H1 (cell line): ENCODE measurements around the gene TSPAN16. TPM values are rescaled to one million over a fixed set of nuclear protein-coding genes. Genes with fewer than 3 reads are reported as not detected.

ENCODE experiments used
- ASH2L ChIP-seq: fragments of 200-600, 300-600 bp; sonication (generic); IDR thresholded peaks from one replicate; pipeline ENCODE4 v1.7.1; 2017; ENCODE audit warnings: low read length
- BRCA1 ChIP-seq: IDR thresholded peaks from 2 replicates; pipeline ENCODE4 v1.6.1; 2012; ENCODE audit warnings: low read depth, low read length, improper control_type of control experiment
- CHD2 ChIP-seq: IDR thresholded peaks from 2 replicates; pipeline ENCODE4 v1.6.1; 2012; ENCODE audit warnings: low read length, improper control_type of control experiment
- CREB1 ChIP-seq: IDR thresholded peaks from 2 replicates; pipeline ENCODE4 v1.6.1; 2012; ENCODE audit warnings: inconsistent platforms
- NRF1 ChIP-seq: IDR thresholded peaks from 2 replicates; pipeline ENCODE4 v1.6.1; 2011; ENCODE audit warnings: mild to moderate bottlenecking, low read depth, low read length, improper control_type of control experiment
- RBBP5 ChIP-seq: IDR thresholded peaks from 2 replicates; pipeline ENCODE4 v1.7.1; 2012; ENCODE audit warnings: low read depth, mild to moderate bottlenecking, inconsistent platforms, low read length, moderate library complexity, borderline replicate concordance
- YY1 ChIP-seq: IDR thresholded peaks from 2 replicates; pipeline ENCODE4 v1.6.1; 2011; ENCODE audit warnings: low read depth, mild to moderate bottlenecking, low read length
- ZNF274 ChIP-seq: IDR thresholded peaks from 2 replicates; pipeline ENCODE4 v1.7.0; 2012; ENCODE audit warnings: low read length, borderline replicate concordance; ENCODE audit errors: extremely low read depth
- polyA plus RNA-seq, 7 experiments: library from polyadenylated mRNA; depleted of rRNA in 3 of 7; stranded (reverse) in 5 of 7; unstranded in 2 of 7; fragments of >200 nt in 5 of 7; fragments of 200-250 nt in 2 of 7; gene quantifications; 1 replicate in 5 of 7; 2 replicates in 1 of 7; 4 replicates in 1 of 7; pipeline versions ENCODE4 v1.2.1 to v1.2.3, GENCODE V29; 2011 to 2013; ENCODE audit warnings: missing spikeins in 2 of 7, mixed read lengths in 2 of 7
- total RNA-seq: library from RNA; stranded (reverse); fragmentation: NEBNext Ultra II Directional; extraction: Animal tissue kit (Norgen Biotek cat#: 25700); gene quantifications from 2 replicates; pipeline ENCODE4 v1.2.1, GENCODE V29; 2021
- TF ChIP-seq, protein P1 (sequence below): fragments of 300-600 bp; sonication (generic); IDR thresholded peaks from 2 replicates; pipeline ENCODE4 v1.7.1; 2012; ENCODE audit warnings: low read length, moderate library complexity, mild to moderate bottlenecking, inconsistent platforms; ENCODE audit not compliant: insufficient replicate concordance

Gene TSPAN16
- total and polyA plus RNA-seq, 2 of the 8 experiments (the other 6 are each of a cell fraction or from before 2014, with no cell fraction given) = not detected

DNA sequence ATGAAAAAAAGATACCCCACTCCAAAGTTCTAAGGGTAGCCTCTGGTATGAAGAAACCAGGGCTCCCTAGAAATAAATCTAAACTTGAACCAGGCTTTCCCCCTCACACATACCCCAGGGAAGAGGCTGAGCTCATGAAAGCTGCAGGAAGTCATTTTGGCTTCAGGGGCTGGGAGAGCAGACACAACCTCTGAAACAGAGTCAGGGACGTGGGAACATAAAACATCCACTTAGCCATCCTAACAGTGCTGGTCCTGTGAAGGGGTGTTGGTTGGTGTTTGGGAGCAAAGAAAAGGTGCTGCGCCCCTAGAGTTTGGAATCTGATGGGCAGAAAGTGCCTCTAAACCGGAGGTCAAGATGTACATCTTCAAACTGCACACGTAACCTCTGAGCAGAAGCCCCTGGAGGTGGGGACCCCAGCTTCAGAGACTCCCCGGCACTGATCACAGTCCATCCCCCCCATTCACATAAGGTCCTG, 27.7 kb downstream of the TSPAN16 start (continued):
- TF ChIP-seq, protein P1, sequence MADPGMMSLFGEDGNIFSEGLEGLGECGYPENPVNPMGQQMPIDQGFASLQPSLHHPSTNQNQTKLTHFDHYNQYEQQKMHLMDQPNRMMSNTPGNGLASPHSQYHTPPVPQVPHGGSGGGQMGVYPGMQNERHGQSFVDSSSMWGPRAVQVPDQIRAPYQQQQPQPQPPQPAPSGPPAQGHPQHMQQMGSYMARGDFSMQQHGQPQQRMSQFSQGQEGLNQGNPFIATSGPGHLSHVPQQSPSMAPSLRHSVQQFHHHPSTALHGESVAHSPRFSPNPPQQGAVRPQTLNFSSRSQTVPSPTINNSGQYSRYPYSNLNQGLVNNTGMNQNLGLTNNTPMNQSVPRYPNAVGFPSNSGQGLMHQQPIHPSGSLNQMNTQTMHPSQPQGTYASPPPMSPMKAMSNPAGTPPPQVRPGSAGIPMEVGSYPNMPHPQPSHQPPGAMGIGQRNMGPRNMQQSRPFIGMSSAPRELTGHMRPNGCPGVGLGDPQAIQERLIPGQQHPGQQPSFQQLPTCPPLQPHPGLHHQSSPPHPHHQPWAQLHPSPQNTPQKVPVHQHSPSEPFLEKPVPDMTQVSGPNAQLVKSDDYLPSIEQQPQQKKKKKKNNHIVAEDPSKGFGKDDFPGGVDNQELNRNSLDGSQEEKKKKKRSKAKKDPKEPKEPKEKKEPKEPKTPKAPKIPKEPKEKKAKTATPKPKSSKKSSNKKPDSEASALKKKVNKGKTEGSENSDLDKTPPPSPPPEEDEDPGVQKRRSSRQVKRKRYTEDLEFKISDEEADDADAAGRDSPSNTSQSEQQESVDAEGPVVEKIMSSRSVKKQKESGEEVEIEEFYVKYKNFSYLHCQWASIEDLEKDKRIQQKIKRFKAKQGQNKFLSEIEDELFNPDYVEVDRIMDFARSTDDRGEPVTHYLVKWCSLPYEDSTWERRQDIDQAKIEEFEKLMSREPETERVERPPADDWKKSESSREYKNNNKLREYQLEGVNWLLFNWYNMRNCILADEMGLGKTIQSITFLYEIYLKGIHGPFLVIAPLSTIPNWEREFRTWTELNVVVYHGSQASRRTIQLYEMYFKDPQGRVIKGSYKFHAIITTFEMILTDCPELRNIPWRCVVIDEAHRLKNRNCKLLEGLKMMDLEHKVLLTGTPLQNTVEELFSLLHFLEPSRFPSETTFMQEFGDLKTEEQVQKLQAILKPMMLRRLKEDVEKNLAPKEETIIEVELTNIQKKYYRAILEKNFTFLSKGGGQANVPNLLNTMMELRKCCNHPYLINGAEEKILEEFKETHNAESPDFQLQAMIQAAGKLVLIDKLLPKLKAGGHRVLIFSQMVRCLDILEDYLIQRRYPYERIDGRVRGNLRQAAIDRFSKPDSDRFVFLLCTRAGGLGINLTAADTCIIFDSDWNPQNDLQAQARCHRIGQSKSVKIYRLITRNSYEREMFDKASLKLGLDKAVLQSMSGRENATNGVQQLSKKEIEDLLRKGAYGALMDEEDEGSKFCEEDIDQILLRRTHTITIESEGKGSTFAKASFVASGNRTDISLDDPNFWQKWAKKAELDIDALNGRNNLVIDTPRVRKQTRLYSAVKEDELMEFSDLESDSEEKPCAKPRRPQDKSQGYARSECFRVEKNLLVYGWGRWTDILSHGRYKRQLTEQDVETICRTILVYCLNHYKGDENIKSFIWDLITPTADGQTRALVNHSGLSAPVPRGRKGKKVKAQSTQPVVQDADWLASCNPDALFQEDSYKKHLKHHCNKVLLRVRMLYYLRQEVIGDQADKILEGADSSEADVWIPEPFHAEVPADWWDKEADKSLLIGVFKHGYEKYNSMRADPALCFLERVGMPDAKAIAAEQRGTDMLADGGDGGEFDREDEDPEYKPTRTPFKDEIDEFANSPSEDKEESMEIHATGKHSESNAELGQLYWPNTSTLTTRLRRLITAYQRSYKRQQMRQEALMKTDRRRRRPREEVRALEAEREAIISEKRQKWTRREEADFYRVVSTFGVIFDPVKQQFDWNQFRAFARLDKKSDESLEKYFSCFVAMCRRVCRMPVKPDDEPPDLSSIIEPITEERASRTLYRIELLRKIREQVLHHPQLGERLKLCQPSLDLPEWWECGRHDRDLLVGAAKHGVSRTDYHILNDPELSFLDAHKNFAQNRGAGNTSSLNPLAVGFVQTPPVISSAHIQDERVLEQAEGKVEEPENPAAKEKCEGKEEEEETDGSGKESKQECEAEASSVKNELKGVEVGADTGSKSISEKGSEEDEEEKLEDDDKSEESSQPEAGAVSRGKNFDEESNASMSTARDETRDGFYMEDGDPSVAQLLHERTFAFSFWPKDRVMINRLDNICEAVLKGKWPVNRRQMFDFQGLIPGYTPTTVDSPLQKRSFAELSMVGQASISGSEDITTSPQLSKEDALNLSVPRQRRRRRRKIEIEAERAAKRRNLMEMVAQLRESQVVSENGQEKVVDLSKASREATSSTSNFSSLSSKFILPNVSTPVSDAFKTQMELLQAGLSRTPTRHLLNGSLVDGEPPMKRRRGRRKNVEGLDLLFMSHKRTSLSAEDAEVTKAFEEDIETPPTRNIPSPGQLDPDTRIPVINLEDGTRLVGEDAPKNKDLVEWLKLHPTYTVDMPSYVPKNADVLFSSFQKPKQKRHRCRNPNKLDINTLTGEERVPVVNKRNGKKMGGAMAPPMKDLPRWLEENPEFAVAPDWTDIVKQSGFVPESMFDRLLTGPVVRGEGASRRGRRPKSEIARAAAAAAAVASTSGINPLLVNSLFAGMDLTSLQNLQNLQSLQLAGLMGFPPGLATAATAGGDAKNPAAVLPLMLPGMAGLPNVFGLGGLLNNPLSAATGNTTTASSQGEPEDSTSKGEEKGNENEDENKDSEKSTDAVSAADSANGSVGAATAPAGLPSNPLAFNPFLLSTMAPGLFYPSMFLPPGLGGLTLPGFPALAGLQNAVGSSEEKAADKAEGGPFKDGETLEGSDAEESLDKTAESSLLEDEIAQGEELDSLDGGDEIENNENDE = no peak
- no peak for TF ChIP-seq RBBP5
- no peak for TF ChIP-seq YY1
- no peak for TF ChIP-seq BRCA1
- no peak for TF ChIP-seq ZNF274
- TF ChIP-seq CHD2 = no peak
- no peak for TF ChIP-seq ASH2L
- no peak for TF ChIP-seq CREB1
- no peak for TF ChIP-seq NRF1
- TF ChIP-seq, all 59 proteins: peak for 2
